Prostate gland (tissue), 2 donors: Measurements from ENCODE around the gene TNNT2. TPM values are rescaled to one million over a fixed set of nuclear protein-coding genes. Genes with fewer than 3 reads are reported as not detected.
A peak's percentile ranks its signal among the peaks of the same experiment; 100 is the strongest.

ENCODE experiments used
- DNase-seq: peaks from one replicate; pipeline ENCODE4 v3.0.0-alpha.2; 2019; ENCODE audit warnings: low spot score
- H3K27ac ChIP-seq, 2 donors: fragments of 200-600 bp; sonication (generic); 2 replicates each; pipeline ENCODE4 v1.5.1; 2017 to 2019
- H3K27me3 ChIP-seq: fragments of 200-600 bp; sonication (generic); replicated peaks from 2 replicates; pipeline ENCODE4 v1.5.1; 2019; ENCODE audit not compliant: insufficient read depth
- H3K36me3 ChIP-seq, 2 donors: fragments of 200-600 bp; sonication (generic); 1 replicate in 1 of 2; 2 replicates in 1 of 2; pipeline versions ENCODE4 v1.5.1 to v1.8.1; 2017 to 2019
- H3K4me1 ChIP-seq: fragments of 200-600 bp; sonication (generic); replicated peaks from 2 replicates; pipeline ENCODE4 v1.5.1; 2019
- H3K4me3 ChIP-seq, 2 donors: fragments of 200-600 bp; sonication (generic); 2 replicates each; pipeline ENCODE4 v1.5.1; 2017 to 2019
- H3K9me3 ChIP-seq: fragments of 200-600 bp; sonication (generic); 2 replicates; pipeline ENCODE4 v1.5.1; 2017
- POLR2A ChIP-seq: fragments of 450-650 bp; IDR thresholded peaks from one replicate; pipeline ENCODE4 v1.6.1; 2016; ENCODE audit warnings: antibody characterized with exemption, mild to moderate bottlenecking
- POLR2AphosphoS5 ChIP-seq: sonication (generic); formaldehyde crosslinking; IDR thresholded peaks from one replicate; pipeline ENCODE4 v1.6.1; 2017; ENCODE audit warnings: antibody characterized with exemption
- WGBS: methylation state at CpG from one replicate; pipeline ENCODE4 v1.1.5; 2018; 5-methylcytosine and 5-hydroxymethylcytosine counted together
- intact Hi-C: fragments of 100-400 bp; cut with DNase I; formaldehyde crosslinking; loops from one replicate; pipeline ENCODE4 v1.14.2; 2022
- total RNA-seq, 2 donors: library from RNA; depleted of rRNA; stranded (reverse); fragments of >200 nt; gene quantifications; one replicate each; pipeline ENCODE4 v1.1.0, GENCODE V29; 2016
- TF ChIP-seq, protein P1 (sequence below), 4 experiments: fragments of 200-600 bp in 2 of 4; fragments of 450-650 bp in 2 of 4; sonication (generic) in 2 of 4; IDR thresholded peaks; 1 replicate in 3 of 4; 2 replicates in 1 of 4; pipeline ENCODE4 v1.5.1; 2016 to 2019; ENCODE audit warnings: antibody characterized with exemption in 4 of 4, mild to moderate bottlenecking in 2 of 4, moderate library complexity in 2 of 4

TNNT2 gene
- total RNA-seq, 2 donors from 2014 or later: 2.2 to 3.5 TPM

- Histone ChIP-seq H3K36me3 (peaks cover 0 to 3% of the 10 kb centered on the region in 2 donors), H3K27ac (peak overlapping the region; percentile 9 to 89), H3K4me1 (peaks cover 24% of the 10 kb centered on the region), H3K4me3 (no peak overlapping the region), H3K27me3 (no peaks in the 10 kb centered on the region), H3K9me3 (no peaks in the 10 kb centered on the region)
- TF ChIP-seq, protein P1, sequence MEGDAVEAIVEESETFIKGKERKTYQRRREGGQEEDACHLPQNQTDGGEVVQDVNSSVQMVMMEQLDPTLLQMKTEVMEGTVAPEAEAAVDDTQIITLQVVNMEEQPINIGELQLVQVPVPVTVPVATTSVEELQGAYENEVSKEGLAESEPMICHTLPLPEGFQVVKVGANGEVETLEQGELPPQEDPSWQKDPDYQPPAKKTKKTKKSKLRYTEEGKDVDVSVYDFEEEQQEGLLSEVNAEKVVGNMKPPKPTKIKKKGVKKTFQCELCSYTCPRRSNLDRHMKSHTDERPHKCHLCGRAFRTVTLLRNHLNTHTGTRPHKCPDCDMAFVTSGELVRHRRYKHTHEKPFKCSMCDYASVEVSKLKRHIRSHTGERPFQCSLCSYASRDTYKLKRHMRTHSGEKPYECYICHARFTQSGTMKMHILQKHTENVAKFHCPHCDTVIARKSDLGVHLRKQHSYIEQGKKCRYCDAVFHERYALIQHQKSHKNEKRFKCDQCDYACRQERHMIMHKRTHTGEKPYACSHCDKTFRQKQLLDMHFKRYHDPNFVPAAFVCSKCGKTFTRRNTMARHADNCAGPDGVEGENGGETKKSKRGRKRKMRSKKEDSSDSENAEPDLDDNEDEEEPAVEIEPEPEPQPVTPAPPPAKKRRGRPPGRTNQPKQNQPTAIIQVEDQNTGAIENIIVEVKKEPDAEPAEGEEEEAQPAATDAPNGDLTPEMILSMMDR (IDR thresholded peaks at IDR 0.05): no peak
- TF ChIP-seq POLR2AphosphoS5 (no peak), POLR2A (no peak)
- DNase-seq: no peak
- 89% methylated on average over 14 of the region's 16 CpGs for WGBS
- intact Hi-C loops: no loop called here
Measured at GRCh38 chr1:201313086-201313485, 64.4 kb downstream of the TNNT2 start.

- intact Hi-C loops: no loop called here
- 59% methylated on average over 7 of the region's 7 CpGs for WGBS
- no peak for DNase-seq
- Histone ChIP-seq H3K27me3 (no peaks in the 10 kb centered on the region), H3K4me3 (no peak overlapping the region), H3K9me3 (no peaks in the 10 kb centered on the region), H3K4me1 (peaks cover 28% of the 10 kb centered on the region), H3K27ac (peak overlapping the region; percentile 89 to 93), H3K36me3 (no peaks in the 10 kb centered on the region)
- TF ChIP-seq, protein P1 (IDR thresholded peaks at IDR 0.05): peak in 1 of 4 experiments; percentile 19
- no peak for TF ChIP-seq POLR2AphosphoS5
- no peak for TF ChIP-seq POLR2A
Measured at GRCh38 chr1:201312298-201312697, 65.2 kb downstream of the TNNT2 start.

DNA sequence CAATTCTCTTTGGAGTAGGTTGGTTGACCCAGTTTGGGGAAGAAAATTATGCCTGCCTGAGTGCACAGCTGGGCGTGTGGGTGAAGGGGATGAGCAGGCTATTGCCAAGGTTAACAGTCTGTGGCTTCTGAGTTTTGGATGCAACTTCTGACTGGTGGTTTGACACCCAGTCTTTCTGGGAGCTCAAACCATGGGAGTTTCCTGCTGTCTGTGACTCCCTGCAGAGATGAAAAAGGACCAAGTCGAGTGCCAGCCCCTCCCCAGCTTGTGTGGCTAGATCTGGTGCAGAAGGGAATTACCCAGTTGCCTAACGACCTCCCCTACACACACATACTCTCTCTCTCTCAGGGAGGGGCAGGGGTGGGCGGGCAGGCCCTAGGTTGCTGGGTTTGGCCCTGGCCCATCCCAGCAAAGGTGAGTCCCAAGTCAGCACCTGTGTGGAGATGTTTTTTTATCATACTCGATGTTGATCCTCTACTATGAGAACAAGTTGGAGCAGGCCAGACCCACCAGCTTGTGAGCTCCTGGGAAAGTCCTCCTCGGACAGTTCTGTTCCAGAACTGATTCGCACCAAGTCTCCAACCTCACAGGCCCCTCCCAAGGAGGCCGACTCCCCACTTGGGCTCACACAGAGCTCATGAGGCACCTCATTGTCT lies 66.0 kb downstream of the TNNT2 start:
- 36% methylated on average over 8 of the region's 8 CpGs for WGBS
- Histone ChIP-seq H3K9me3 (no peaks in the 10 kb centered on the region), H3K36me3 (no peaks in the 10 kb centered on the region), H3K27ac (peak overlapping the region; percentile 89 to 93), H3K27me3 (no peaks in the 10 kb centered on the region), H3K4me3 (no peak overlapping the region), H3K4me1 (peaks cover 33% of the 10 kb centered on the region)
- intact Hi-C loops: no loop called here
- no peak for TF ChIP-seq POLR2A
- TF ChIP-seq, protein P1 (IDR thresholded peaks at IDR 0.05): no peak
- TF ChIP-seq POLR2AphosphoS5: peak; percentile 76
- peak; percentile 78 for DNase-seq

DNA sequence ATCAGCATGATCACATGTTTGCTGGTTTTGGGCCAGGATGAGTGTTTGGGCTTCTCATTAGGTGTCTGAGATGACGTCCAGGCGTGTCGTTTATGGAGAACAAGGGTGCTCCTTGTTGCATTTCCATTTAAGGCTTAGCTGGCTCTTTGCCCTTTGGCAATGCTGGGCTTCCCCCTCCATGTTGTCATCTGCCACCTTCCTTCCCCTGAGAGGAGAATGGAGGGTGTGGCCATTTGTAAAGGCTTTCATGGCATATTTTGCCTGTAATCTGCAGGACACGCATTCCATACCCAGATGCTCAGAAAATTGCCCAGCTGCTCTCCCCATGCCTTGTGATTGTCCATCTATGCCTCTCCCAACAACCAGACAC lies 66.5 kb downstream of the TNNT2 start:
- no peak for TF ChIP-seq POLR2A
- TF ChIP-seq POLR2AphosphoS5: peak; percentile 70
- Histone ChIP-seq H3K4me1 (peaks cover 33% of the 10 kb centered on the region), H3K9me3 (no peaks in the 10 kb centered on the region), H3K36me3 (no peaks in the 10 kb centered on the region), H3K27ac (peak overlapping the region; percentile 89 to 93), H3K27me3 (no peaks in the 10 kb centered on the region), H3K4me3 (no peak overlapping the region)
- peak; percentile 81 for DNase-seq
- WGBS: 29% methylated on average over 4 of the region's 4 CpGs
- intact Hi-C loops: no loop called here

GRCh38 chr1:201310251-201310985 lies 67.1 kb downstream of the TNNT2 start:
- peak overlapping the region; percentile 89 to 93 for H3K27ac ChIP-seq
- DNase-seq: no peak
- peaks cover 33% of the 10 kb centered on the region for H3K4me1 ChIP-seq
- intact Hi-C loops: no loop called here
- no peaks in the 10 kb centered on the region for H3K27me3 ChIP-seq
- H3K9me3 ChIP-seq: no peaks in the 10 kb centered on the region
- no peak overlapping the region for H3K4me3 ChIP-seq
- H3K36me3 ChIP-seq: no peaks in the 10 kb centered on the region
- WGBS: 58% methylated on average over 7 of the region's 7 CpGs
- TF ChIP-seq POLR2AphosphoS5: no peak
- no peak for TF ChIP-seq POLR2A
- TF ChIP-seq, protein P1 (IDR thresholded peaks at IDR 0.05): no peak
